Fibroblast of lung (primary cell): ENCODE measurements around the gene SPTBN1. TPM values are rescaled to one million over a fixed set of nuclear protein-coding genes. Genes with fewer than 3 reads are reported as not detected.
A peak's percentile ranks its signal among the peaks of the same experiment; 100 is the strongest.

Experiments
- DNase-seq, 2 donors: peaks; one replicate each; pipeline versions ENCODE4 v3.0.0 to v3.0.0-alpha.2; 2010; ENCODE audit warnings: low read depth in 2 of 2
- H2AFZ ChIP-seq: 2 replicates; pipeline ENCODE4 v1.5.1; 2012; ENCODE audit warnings: low read length, control low read depth, inconsistent platforms
- H3K27ac ChIP-seq: 2 replicates; pipeline ENCODE4 v1.5.1; 2011; ENCODE audit warnings: low read length, control low read depth; ENCODE audit not compliant: insufficient read depth
- H3K27me3 ChIP-seq: 2 replicates; pipeline ENCODE4 v1.5.1; 2011; ENCODE audit warnings: mild to moderate bottlenecking, low read length; ENCODE audit not compliant: control insufficient read depth, insufficient read depth
- H3K36me3 ChIP-seq: 2 replicates; pipeline ENCODE4 v1.5.1; 2011; ENCODE audit warnings: low read length; ENCODE audit not compliant: control insufficient read depth, insufficient read depth
- H3K4me1 ChIP-seq: 2 replicates; pipeline ENCODE4 v1.5.1; 2011; ENCODE audit warnings: low read length; ENCODE audit not compliant: control insufficient read depth, insufficient read depth; ENCODE audit errors: extremely low read depth
- H3K4me2 ChIP-seq: 2 replicates; pipeline ENCODE4 v1.5.1; 2011; ENCODE audit warnings: low read length, control low read depth; ENCODE audit not compliant: insufficient read depth; ENCODE audit errors: extremely low read depth
- H3K4me3 ChIP-seq, 4 experiments: fragments of 200-600 bp in 1 of 4; sonication (generic) in 1 of 4; replicated peaks in 1 of 4; 2 replicates each; pipeline ENCODE4 v1.5.1; 2011 to 2016; ENCODE audit warnings: low read length in 4 of 4, low read depth in 3 of 4, mild to moderate bottlenecking in 3 of 4, control low read depth in 2 of 4, inconsistent platforms in 1 of 4, mixed read lengths in 1 of 4; ENCODE audit not compliant: insufficient read depth in 1 of 4; ENCODE audit errors: control extremely low read depth in 1 of 4
- H3K79me2 ChIP-seq: 2 replicates; pipeline ENCODE4 v1.5.1; 2012; ENCODE audit warnings: mild to moderate bottlenecking, low read length, inconsistent platforms; ENCODE audit not compliant: control insufficient read depth, insufficient read depth
- H3K9ac ChIP-seq: 2 replicates; pipeline ENCODE4 v1.5.1; 2011; ENCODE audit warnings: mild to moderate bottlenecking, low read length, control low read depth; ENCODE audit not compliant: insufficient read depth
- H3K9me3 ChIP-seq: 2 replicates; pipeline ENCODE4 v1.5.1; 2012; ENCODE audit warnings: low read depth, low read length; ENCODE audit not compliant: control insufficient read depth, insufficient read depth
- H4K20me1 ChIP-seq: 2 replicates; pipeline ENCODE4 v1.5.1; 2011; ENCODE audit warnings: low read length; ENCODE audit not compliant: control insufficient read depth, insufficient read depth; ENCODE audit errors: extremely low read depth
- CTCF ChIP-seq, 2 donors: IDR thresholded peaks in 1 of 2; conservative IDR thresholded peaks in 1 of 2; 1 replicate in 1 of 2; 2 replicates in 1 of 2; pipeline ENCODE4 v1.5.1; 2011 to 2012; ENCODE audit warnings: low read length in 2 of 2, control low read depth in 1 of 2, inconsistent platforms in 1 of 2, low read depth in 1 of 2, mild to moderate bottlenecking in 1 of 2
- EZH2 ChIP-seq: IDR thresholded peaks from 2 replicates; pipeline ENCODE4 v1.5.1; 2012; ENCODE audit warnings: low read length, control low read depth, mild to moderate bottlenecking; ENCODE audit errors: missing control alignments
- polyA plus RNA-seq, 2 donors: library from polyadenylated mRNA; depleted of rRNA in 1 of 2; stranded (reverse) in 1 of 2; unstranded in 1 of 2; fragments of >200 nt; gene quantifications; 2 replicates each; pipeline ENCODE4 v1.2.1, GENCODE V29; 2011 to 2012; ENCODE audit warnings: missing spikeins in 1 of 2
- total RNA-seq: library from RNA; depleted of rRNA; stranded (reverse); fragments of >200 nt; gene quantifications from 2 replicates; pipeline ENCODE4 v1.2.1, GENCODE V29; 2014

The SPTBN1 gene
- total and polyA plus RNA-seq, 2 donors (not counting 1 experiment from before 2014, with no cell fraction given) = 123 to 325 TPM

GRCh38 chr2:54423213-54423612 is 32.9 kb upstream of the SPTBN1 start:
- H3K27ac ChIP-seq = no peak overlapping the region
- no peaks in the 10 kb centered on the region for H3K36me3 ChIP-seq
- H3K9me3 ChIP-seq = no peaks in the 10 kb centered on the region
- no peaks in the 10 kb centered on the region for H3K79me2 ChIP-seq
- H3K4me1 ChIP-seq = peaks cover 4% of the 10 kb centered on the region
- H3K9ac ChIP-seq = no peak overlapping the region
- no peak for TF ChIP-seq CTCF (conservative IDR thresholded peaks at IDR 0.05 in 1 of 2, IDR thresholded peaks at IDR 0.05 in 1 of 2; ENCODE audit: low read depth in 1 of 2, low read length in 2 of 2)
- TF ChIP-seq EZH2 = no peak
- H4K20me1 ChIP-seq = no peaks in the 10 kb centered on the region
- no peaks in the 10 kb centered on the region for H3K27me3 ChIP-seq
- no peak for DNase-seq
- H3K4me2 ChIP-seq = no peak overlapping the region
- H2AFZ ChIP-seq = no peak overlapping the region
- H3K4me3 ChIP-seq = no peak overlapping the region

GRCh38 chr2:54424555-54425163 is 31.5 kb upstream of the SPTBN1 start:
- Histone ChIP-seq H3K9ac (no peak overlapping the region), H3K36me3 (no peaks in the 10 kb centered on the region), H3K79me2 (no peaks in the 10 kb centered on the region), H3K4me2 (no peak overlapping the region), H3K27ac (no peak overlapping the region), H3K4me1 (peaks cover 4% of the 10 kb centered on the region), H4K20me1 (no peaks in the 10 kb centered on the region), H3K4me3 (no peak overlapping the region), H3K27me3 (no peaks in the 10 kb centered on the region), H3K9me3 (no peaks in the 10 kb centered on the region), H2AFZ (no peak overlapping the region)
- DNase-seq = no peak
- TF ChIP-seq EZH2 = no peak

- Histone ChIP-seq H3K4me2 (no peak overlapping the region), H3K9ac (no peak overlapping the region), H2AFZ (no peak overlapping the region), H3K27me3 (no peaks in the 10 kb centered on the region), H3K9me3 (no peaks in the 10 kb centered on the region), H4K20me1 (no peaks in the 10 kb centered on the region), H3K36me3 (no peaks in the 10 kb centered on the region), H3K4me1 (peaks cover 4% of the 10 kb centered on the region), H3K27ac (no peak overlapping the region), H3K79me2 (no peaks in the 10 kb centered on the region), H3K4me3 (no peak overlapping the region)
- DNase-seq = peak in 1 of 2 donors; percentile 52
- TF ChIP-seq CTCF (conservative IDR thresholded peaks at IDR 0.05 in 1 of 2, IDR thresholded peaks at IDR 0.05 in 1 of 2; ENCODE audit: low read depth in 1 of 2, low read length in 2 of 2) = no peak
- no peak for TF ChIP-seq EZH2
Measured at GRCh38 chr2:54428108-54428831, 27.9 kb upstream of the SPTBN1 start.
